HG03066 (cell line): ENCODE measurements around the gene ZGLP1.
A peak's percentile ranks its signal among the peaks of the same experiment; 100 is the strongest.
"Not testable (repeated sequence)": the region's sequence is repeated elsewhere in the genome, so short reads cannot be mapped to it uniquely, and the experiment has no call there.

ENCODE experiments used
- ATAC-seq: cut with Tn5 transposase; IDR thresholded peaks from one replicate; pipeline ENCODE4 v1.9.1; 2021; ENCODE audit warnings: low read depth; ENCODE audit not compliant: unreplicated experiment

ZGLP1 gene

GRCh38 chr19:10309423-10309822 is at the start of gene ZGLP1:
ZGLP1 (minus strand) TSS chr19:10309815.
- no peak for ATAC-seq

- no peak for ATAC-seq
These were observed 46.8 kb upstream of the ZGLP1 start for GRCh38 chr19:10356431-10356830.

GRCh38 chr19:10353793-10354391 is 44.3 kb upstream of the ZGLP1 start:
- no peak for ATAC-seq

- no peak for ATAC-seq
These were observed 43.4 kb upstream of the ZGLP1 start for GRCh38 chr19:10352764-10353671.

GRCh38 chr19:10346509-10346908 is 36.9 kb upstream of the ZGLP1 start:
- ATAC-seq, result no peak

GRCh38 chr19:10344780-10345179 is 35.2 kb upstream of the ZGLP1 start:
- ATAC-seq, result no peak

- ATAC-seq, result no peak
These were observed 33.9 kb upstream of the ZGLP1 start for GRCh38 chr19:10343495-10343894.

- no peak for ATAC-seq
These were observed 30.4 kb upstream of the ZGLP1 start for GRCh38 chr19:10339977-10340376.

GRCh38 chr19:10339380-10339960 is 29.9 kb upstream of the ZGLP1 start, which contains the start of gene ICAM3:
ICAM3 (minus strand) TSS chr19:10339624; CDS start chr19:10339614, 10 bp downstream.
- no peak for ATAC-seq

- ATAC-seq, result no peak
These were observed 29.3 kb upstream of the ZGLP1 start for GRCh38 chr19:10338940-10339339.

- not testable (repeated sequence) for ATAC-seq
These were observed 27.1 kb upstream of the ZGLP1 start for GRCh38 chr19:10336725-10337124.

GRCh38 chr19:10335352-10335985 is 25.9 kb upstream of the ZGLP1 start:
- no peak for ATAC-seq

- ATAC-seq, result no peak
These were observed 25.2 kb upstream of the ZGLP1 start for GRCh38 chr19:10334588-10335351.

GRCh38 chr19:10333758-10334587 is 24.4 kb upstream of the ZGLP1 start:
- peak; percentile 9 for ATAC-seq

- ATAC-seq, result peak; percentile 85
These were observed 23.5 kb upstream of the ZGLP1 start, which contains the start of gene RAVER1 for GRCh38 chr19:10332965-10333757. RAVER1 (minus strand) TSS chr19:10333529; CDS start chr19:10333507, 22 bp downstream.

- no peak for ATAC-seq
These were observed 22.7 kb upstream of the ZGLP1 start for GRCh38 chr19:10332158-10332964.

- ATAC-seq, result no peak
These were observed 19.9 kb upstream of the ZGLP1 start for GRCh38 chr19:10329555-10329954.
